Kasumi-1 (cell line): ENCODE results near the gene U2AF2.

Source experiments
- DNase-seq, 2 experiments: peaks; one replicate each; lab custom pipeline; 2025; lab: John Stamatoyannopoulos, UW

The U2AF2 gene

GRCh38 chr19:55656988-55657747 lies 2.3 kb downstream of the U2AF2 start:
- peak; percentile 22 to 47 for DNase-seq

GRCh38 chr19:55658846-55659459 lies 4.1 kb downstream of the U2AF2 start:
- DNase-seq: no peak

- no peak for DNase-seq
Observed at GRCh38 chr19:55659822-55660221, 5.0 kb downstream of the U2AF2 start.

- DNase-seq: no peak
Observed at GRCh38 chr19:55660404-55660803, 5.6 kb downstream of the U2AF2 start.

GRCh38 chr19:55660991-55661390 lies 6.2 kb downstream of the U2AF2 start:
- DNase-seq: no peak

GRCh38 chr19:55661826-55662225 lies 7.0 kb downstream of the U2AF2 start:
- DNase-seq: peak; percentile 28 to 36

GRCh38 chr19:55663846-55664536 lies 9.2 kb downstream of the U2AF2 start:
- no peak for DNase-seq

GRCh38 chr19:55666343-55667005 lies 11.6 kb downstream of the U2AF2 start:
- DNase-seq: no peak

- DNase-seq: no peak
Observed at GRCh38 chr19:55667006-55667381, 12.2 kb downstream of the U2AF2 start.

- no peak for DNase-seq
Observed at GRCh38 chr19:55667511-55667910, 12.7 kb downstream of the U2AF2 start.

- no peak for DNase-seq
Observed at GRCh38 chr19:55667958-55668357, 13.1 kb downstream of the U2AF2 start.

GRCh38 chr19:55668603-55669348 lies 13.9 kb downstream of the U2AF2 start:
- DNase-seq: no peak

- DNase-seq: no peak
Observed at GRCh38 chr19:55669418-55670279, 14.8 kb downstream of the U2AF2 start.

GRCh38 chr19:55670280-55671053 lies 15.6 kb downstream of the U2AF2 start:
- no peak for DNase-seq

GRCh38 chr19:55671054-55671378 lies 16.2 kb downstream of the U2AF2 start:
- DNase-seq: no peak

- DNase-seq: no peak
Observed at GRCh38 chr19:55672418-55672817, 17.6 kb downstream of the U2AF2 start.

GRCh38 chr19:55673465-55673864 lies 18.6 kb downstream of the U2AF2 start:
- no peak for DNase-seq

- DNase-seq: no peak
Observed at GRCh38 chr19:55673889-55674288, 19.1 kb downstream of the U2AF2 start.

- no peak for DNase-seq
Observed at GRCh38 chr19:55674459-55674840, 19.6 kb downstream of the U2AF2 start.
